CD14-positive monocyte (primary cell): ENCODE measurements around the gene SEZ6L. TPM values are rescaled to one million over a fixed set of nuclear protein-coding genes. Genes with fewer than 3 reads are reported as not detected.

Experiments used
- DNase-seq, 3 donors: peaks; one replicate each; pipeline ENCODE4 v3.0.0-alpha.2; 2011 to 2022
- H2AFZ ChIP-seq: 2 replicates; pipeline ENCODE4 v1.6.0; 2012; ENCODE audit warnings: mild to moderate bottlenecking, low read depth, low read length, inconsistent platforms; ENCODE audit not compliant: insufficient read depth, poor library complexity, severe bottlenecking
- H3K27ac ChIP-seq, 2 donors: 1 replicate in 1 of 2; 2 replicates in 1 of 2; pipeline ENCODE4 v1.5.1; 2012 to 2013; ENCODE audit warnings: low read length in 2 of 2, control low read depth in 1 of 2, inconsistent platforms in 1 of 2, low read depth in 1 of 2, mild to moderate bottlenecking in 1 of 2
- H3K27me3 ChIP-seq, 2 donors: one replicate each; pipeline versions ENCODE4 v1.6.0 to v1.6.1; 2011 to 2013; ENCODE audit warnings: low read length in 2 of 2; ENCODE audit not compliant: control insufficient read depth in 2 of 2, insufficient read depth in 2 of 2
- H3K36me3 ChIP-seq, 2 donors: replicated peaks in 1 of 2; 1 replicate in 1 of 2; 2 replicates in 1 of 2; pipeline versions ENCODE4 v1.5.1 to v1.6.1; 2012 to 2013; ENCODE audit warnings: low read length in 2 of 2, control low read depth in 1 of 2, inconsistent platforms in 1 of 2, mild to moderate bottlenecking in 1 of 2; ENCODE audit not compliant: insufficient read depth in 2 of 2, control insufficient read depth in 1 of 2
- H3K4me1 ChIP-seq, 2 donors: 1 replicate in 1 of 2; 2 replicates in 1 of 2; pipeline versions ENCODE4 v1.5.1 to v1.6.1; 2012 to 2013; ENCODE audit warnings: low read length in 2 of 2, control low read depth in 1 of 2, inconsistent platforms in 1 of 2, mild to moderate bottlenecking in 1 of 2, moderate library complexity in 1 of 2; ENCODE audit not compliant: insufficient read depth in 2 of 2, control insufficient read depth in 1 of 2
- H3K4me2 ChIP-seq: replicated peaks from 2 replicates; pipeline ENCODE3; 2012; ENCODE audit warnings: low read length, moderate library complexity, mild to moderate bottlenecking; ENCODE audit not compliant: poor library complexity, severe bottlenecking; ENCODE audit errors: extremely low read depth
- H3K4me3 ChIP-seq, 3 experiments: fragments of 200-600 bp in 1 of 3; sonication (generic) in 1 of 3; replicated peaks in 1 of 3; 1 replicate in 2 of 3; 2 replicates in 1 of 3; pipeline ENCODE4 v1.5.1; 2011 to 2013; ENCODE audit warnings: low read length in 3 of 3, mild to moderate bottlenecking in 3 of 3, control low read depth in 2 of 3, low read depth in 2 of 3, inconsistent platforms in 1 of 3, moderate library complexity in 1 of 3
- H3K79me2 ChIP-seq: 2 replicates; pipeline ENCODE4 v1.6.0; 2012; ENCODE audit warnings: mild to moderate bottlenecking, control low read depth, inconsistent platforms, low read length, moderate library complexity; ENCODE audit not compliant: insufficient read depth
- H3K9ac ChIP-seq: 2 replicates; pipeline ENCODE4 v1.6.0; 2017; ENCODE audit warnings: low read length, mild to moderate bottlenecking; ENCODE audit not compliant: insufficient read depth, poor library complexity, severe bottlenecking
- H3K9me3 ChIP-seq, 2 donors: replicated peaks in 1 of 2; 1 replicate in 1 of 2; 2 replicates in 1 of 2; pipeline versions ENCODE4 v1.5.1 to v1.6.1; 2012 to 2013; ENCODE audit warnings: low read length in 2 of 2, control low read depth in 1 of 2; ENCODE audit not compliant: control insufficient read depth in 1 of 2, insufficient read depth in 1 of 2
- H4K20me1 ChIP-seq: 2 replicates; pipeline ENCODE4 v1.6.0; 2012; ENCODE audit warnings: mild to moderate bottlenecking, low read length, control low read depth, moderate library complexity; ENCODE audit not compliant: insufficient read depth
- H3K27ac Mint-ChIP-seq, 7 donors: one replicate each; pipeline ENCODE4 v1.8.0; 2020; ENCODE audit warnings: mild to moderate bottlenecking in 7 of 7, mixed read lengths in 7 of 7, moderate library complexity in 6 of 7, inconsistent platforms in 2 of 7
- H3K27me3 Mint-ChIP-seq, 3 donors: one replicate each; pipeline ENCODE4 v1.8.0; 2021 to 2022; ENCODE audit warnings: low read depth in 3 of 3, mild to moderate bottlenecking in 3 of 3, mixed read lengths in 3 of 3, moderate library complexity in 3 of 3, inconsistent platforms in 1 of 3
- H3K36me3 Mint-ChIP-seq, 2 donors: one replicate each; pipeline ENCODE4 v1.8.0; 2020; ENCODE audit warnings: mixed read lengths in 2 of 2, inconsistent platforms in 1 of 2, mild to moderate bottlenecking in 1 of 2
- H3K4me1 Mint-ChIP-seq: one replicate; pipeline ENCODE4 v1.8.0; 2020; ENCODE audit warnings: mild to moderate bottlenecking, mixed read lengths
- H3K4me3 Mint-ChIP-seq, 2 donors: one replicate each; pipeline ENCODE4 v1.8.0; 2020; ENCODE audit warnings: mild to moderate bottlenecking in 2 of 2, mixed read lengths in 2 of 2, moderate library complexity in 1 of 2
- H3K9me3 Mint-ChIP-seq, 7 donors: one replicate each; pipeline ENCODE4 v1.8.0; 2020 to 2022; ENCODE audit warnings: mixed read lengths in 7 of 7, mild to moderate bottlenecking in 6 of 7, moderate library complexity in 6 of 7, inconsistent platforms in 2 of 7
- WGBS: methylation state at CpG from one replicate; pipeline ENCODE4 v1.1.5; 2013; ENCODE audit warnings: missing lambda C conversion rate; ENCODE audit not compliant: insufficient coverage; 5-methylcytosine and 5-hydroxymethylcytosine counted together
- intact Hi-C, 2 donors: fragments of 100-400 bp; cut with micrococcal nuclease; formaldehyde crosslinking; loops; one replicate each; pipeline versions ENCODE4 v1.15.0 to v1.15.1; 2023
- polyA plus RNA-seq, 3 donors: library from polyadenylated mRNA; depleted of rRNA in 1 of 3; unstranded in 2 of 3; stranded (reverse) in 1 of 3; fragments of 300-500 nt in 2 of 3; fragments of >200 nt in 1 of 3; fragmentation: Illumina TruSeq in 2 of 3; gene quantifications; 1 replicate in 2 of 3; 2 replicates in 1 of 3; pipeline ENCODE4 v1.2.3, GENCODE V29; 2012 to 2021
- TF ChIP-seq, protein P1 (sequence below): fragments of 200-600 bp; IDR thresholded peaks from one replicate; pipeline ENCODE4 v1.8.0; 2022; ENCODE audit warnings: antibody characterized with exemption, mild to moderate bottlenecking

Gene SEZ6L
- polyA plus RNA-seq, 3 donors: 0.43 to 2.8 (median 0.71) TPM

DNA sequence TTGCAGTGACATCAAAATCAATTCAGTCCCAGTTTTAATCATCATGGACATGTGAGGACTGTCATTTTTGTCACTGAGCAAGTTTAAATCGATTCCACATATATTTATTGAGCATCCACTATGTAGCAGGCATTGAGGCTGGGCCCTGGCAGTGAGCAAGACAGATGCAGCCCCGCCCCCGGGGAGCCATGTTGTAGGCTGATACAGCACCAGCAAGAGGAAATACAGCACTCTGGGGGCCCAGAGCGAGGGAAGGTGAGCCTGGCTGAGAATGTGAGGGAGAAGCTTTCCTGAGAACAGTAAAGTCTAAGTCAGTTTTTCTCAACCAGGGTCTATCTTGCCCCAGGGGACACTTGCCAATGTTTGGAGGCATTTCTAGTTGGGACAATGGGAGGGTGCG, 151.2 kb downstream of the SEZ6L start:
- TF ChIP-seq, protein P1, sequence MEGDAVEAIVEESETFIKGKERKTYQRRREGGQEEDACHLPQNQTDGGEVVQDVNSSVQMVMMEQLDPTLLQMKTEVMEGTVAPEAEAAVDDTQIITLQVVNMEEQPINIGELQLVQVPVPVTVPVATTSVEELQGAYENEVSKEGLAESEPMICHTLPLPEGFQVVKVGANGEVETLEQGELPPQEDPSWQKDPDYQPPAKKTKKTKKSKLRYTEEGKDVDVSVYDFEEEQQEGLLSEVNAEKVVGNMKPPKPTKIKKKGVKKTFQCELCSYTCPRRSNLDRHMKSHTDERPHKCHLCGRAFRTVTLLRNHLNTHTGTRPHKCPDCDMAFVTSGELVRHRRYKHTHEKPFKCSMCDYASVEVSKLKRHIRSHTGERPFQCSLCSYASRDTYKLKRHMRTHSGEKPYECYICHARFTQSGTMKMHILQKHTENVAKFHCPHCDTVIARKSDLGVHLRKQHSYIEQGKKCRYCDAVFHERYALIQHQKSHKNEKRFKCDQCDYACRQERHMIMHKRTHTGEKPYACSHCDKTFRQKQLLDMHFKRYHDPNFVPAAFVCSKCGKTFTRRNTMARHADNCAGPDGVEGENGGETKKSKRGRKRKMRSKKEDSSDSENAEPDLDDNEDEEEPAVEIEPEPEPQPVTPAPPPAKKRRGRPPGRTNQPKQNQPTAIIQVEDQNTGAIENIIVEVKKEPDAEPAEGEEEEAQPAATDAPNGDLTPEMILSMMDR: no peak
- intact Hi-C loops: no loop called here
- 39% methylated on average over 3 of the region's 5 CpGs for WGBS

DNA sequence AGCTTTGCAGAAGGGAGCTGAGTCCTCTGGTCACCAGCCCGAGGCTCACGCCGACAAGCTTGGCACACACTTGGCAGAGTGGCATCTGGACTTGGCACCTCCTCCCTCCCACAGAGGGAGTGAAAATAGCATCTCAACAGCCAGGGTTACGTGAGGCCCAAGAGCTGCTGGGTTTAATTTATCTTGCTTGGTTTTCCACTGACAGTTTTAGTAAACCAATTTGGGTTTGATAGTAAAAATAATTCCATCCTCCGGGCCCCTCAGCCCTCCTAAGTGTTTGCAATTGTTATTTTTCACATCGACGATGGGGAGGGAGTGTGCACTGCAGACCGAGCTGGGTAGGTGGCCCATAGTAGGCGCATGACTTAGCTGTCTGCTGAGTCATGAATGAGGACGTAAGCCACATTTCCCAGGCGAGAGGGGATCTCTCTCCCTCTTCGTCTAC, 152.2 kb downstream of the SEZ6L start:
- no peaks in the 10 kb centered on the region for H3K9me3 Mint-ChIP-seq
- DNase-seq: no peak
- Histone ChIP-seq H3K9me3 (no peaks in the 10 kb centered on the region), H3K4me2 (no peak overlapping the region), H4K20me1 (no peaks in the 10 kb centered on the region), H3K4me3 (no peak overlapping the region), H2AFZ (no peak overlapping the region), H3K4me1 (no peaks in the 10 kb centered on the region), H3K79me2 (no peaks in the 10 kb centered on the region), H3K36me3 (no peaks in the 10 kb centered on the region), H3K27ac (no peak overlapping the region), H3K9ac (no peak overlapping the region), H3K27me3 (no peaks in the 10 kb centered on the region)
- WGBS: 50% methylated on average over 8 of the region's 12 CpGs
- no peaks in the 10 kb centered on the region for H3K36me3 Mint-ChIP-seq
- intact Hi-C loops: no loop called here
- no peaks in the 10 kb centered on the region for H3K4me1 Mint-ChIP-seq
- TF ChIP-seq, protein P1: no peak
- no peak overlapping the region for H3K4me3 Mint-ChIP-seq
- peaks cover 1 to 11% (median 5%) of the 10 kb centered on the region in 3 donors for H3K27me3 Mint-ChIP-seq
- no peak overlapping the region for H3K27ac Mint-ChIP-seq

More for the DNA sequence above, 151.2 kb downstream of the SEZ6L start:
- no peak overlapping the region for H3K4me3 Mint-ChIP-seq
- Histone ChIP-seq H3K36me3 (no peaks in the 10 kb centered on the region), H3K4me3 (no peak overlapping the region), H2AFZ (no peak overlapping the region), H3K4me2 (no peak overlapping the region), H3K79me2 (no peaks in the 10 kb centered on the region), H3K9me3 (no peaks in the 10 kb centered on the region), H3K4me1 (no peaks in the 10 kb centered on the region), H3K9ac (no peak overlapping the region), H3K27me3 (no peaks in the 10 kb centered on the region), H4K20me1 (no peaks in the 10 kb centered on the region), H3K27ac (no peak overlapping the region)
- peaks cover 1 to 13% (median 7%) of the 10 kb centered on the region in 3 donors for H3K27me3 Mint-ChIP-seq
- H3K4me1 Mint-ChIP-seq: no peaks in the 10 kb centered on the region
- no peak overlapping the region for H3K27ac Mint-ChIP-seq
- peaks cover 0 to 2% (median 0%) of the 10 kb centered on the region in 7 donors for H3K9me3 Mint-ChIP-seq
- DNase-seq: no peak
- H3K36me3 Mint-ChIP-seq: no peaks in the 10 kb centered on the region
